ENCODE data around the gene PXYLP1.

PXYLP1 gene

DNA sequence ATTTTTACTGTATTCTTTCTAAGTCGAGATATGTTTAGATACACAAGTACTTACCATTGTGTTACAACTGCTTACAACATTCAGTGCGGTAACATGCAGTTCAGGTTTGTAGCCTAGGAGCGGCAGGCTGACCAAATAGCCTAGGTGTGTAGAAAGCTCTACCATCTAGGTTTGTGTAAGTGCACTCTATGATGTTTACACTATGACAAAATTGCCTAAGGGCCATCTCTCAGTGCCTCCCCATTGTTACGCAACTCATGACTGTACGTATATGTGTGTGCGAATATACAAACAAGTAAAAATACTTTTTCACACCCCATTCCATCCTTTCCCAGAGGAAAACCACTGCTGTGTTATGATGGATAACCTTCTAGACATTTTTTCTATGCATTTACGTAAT, 44.3 kb downstream of the PXYLP1 start:
- DNase-seq (ENCODE audit: low read depth), result no peak
- TF ChIP-seq, protein P1, sequence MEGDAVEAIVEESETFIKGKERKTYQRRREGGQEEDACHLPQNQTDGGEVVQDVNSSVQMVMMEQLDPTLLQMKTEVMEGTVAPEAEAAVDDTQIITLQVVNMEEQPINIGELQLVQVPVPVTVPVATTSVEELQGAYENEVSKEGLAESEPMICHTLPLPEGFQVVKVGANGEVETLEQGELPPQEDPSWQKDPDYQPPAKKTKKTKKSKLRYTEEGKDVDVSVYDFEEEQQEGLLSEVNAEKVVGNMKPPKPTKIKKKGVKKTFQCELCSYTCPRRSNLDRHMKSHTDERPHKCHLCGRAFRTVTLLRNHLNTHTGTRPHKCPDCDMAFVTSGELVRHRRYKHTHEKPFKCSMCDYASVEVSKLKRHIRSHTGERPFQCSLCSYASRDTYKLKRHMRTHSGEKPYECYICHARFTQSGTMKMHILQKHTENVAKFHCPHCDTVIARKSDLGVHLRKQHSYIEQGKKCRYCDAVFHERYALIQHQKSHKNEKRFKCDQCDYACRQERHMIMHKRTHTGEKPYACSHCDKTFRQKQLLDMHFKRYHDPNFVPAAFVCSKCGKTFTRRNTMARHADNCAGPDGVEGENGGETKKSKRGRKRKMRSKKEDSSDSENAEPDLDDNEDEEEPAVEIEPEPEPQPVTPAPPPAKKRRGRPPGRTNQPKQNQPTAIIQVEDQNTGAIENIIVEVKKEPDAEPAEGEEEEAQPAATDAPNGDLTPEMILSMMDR (IDR thresholded peaks at IDR 0.05; ENCODE audit: control insufficient read depth, insufficient read depth, low read depth, low read length, missing control alignments), result no peak
- no peak overlapping the region for H3K4me3 ChIP-seq (ENCODE audit: control insufficient read depth, low read depth, low read length)

DNA sequence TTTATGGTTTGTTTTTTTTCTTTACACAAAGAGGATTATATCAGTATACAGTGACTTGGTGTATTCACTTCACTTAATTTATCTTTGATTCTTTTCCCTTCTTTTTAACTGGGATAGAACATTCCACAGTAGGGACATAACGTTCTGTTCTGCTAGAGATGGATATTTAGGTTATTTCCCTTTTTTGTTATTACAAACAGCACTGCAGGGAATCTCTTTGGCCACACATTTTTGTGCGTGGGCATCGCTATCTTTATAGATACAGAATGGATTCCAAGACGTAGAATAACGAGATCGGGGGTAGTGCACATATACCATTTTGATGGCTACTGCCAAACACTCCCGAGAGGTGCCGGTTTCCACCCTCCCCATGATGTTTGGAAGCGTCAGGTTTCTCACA, 44.8 kb downstream of the PXYLP1 start:
- no peak overlapping the region for H3K4me3 ChIP-seq (ENCODE audit: control insufficient read depth, low read depth, low read length)
- no peak for DNase-seq (ENCODE audit: low read depth)
- TF ChIP-seq, protein P1 (IDR thresholded peaks at IDR 0.05; ENCODE audit: control insufficient read depth, insufficient read depth, low read depth, low read length, missing control alignments), result no peak

DNA sequence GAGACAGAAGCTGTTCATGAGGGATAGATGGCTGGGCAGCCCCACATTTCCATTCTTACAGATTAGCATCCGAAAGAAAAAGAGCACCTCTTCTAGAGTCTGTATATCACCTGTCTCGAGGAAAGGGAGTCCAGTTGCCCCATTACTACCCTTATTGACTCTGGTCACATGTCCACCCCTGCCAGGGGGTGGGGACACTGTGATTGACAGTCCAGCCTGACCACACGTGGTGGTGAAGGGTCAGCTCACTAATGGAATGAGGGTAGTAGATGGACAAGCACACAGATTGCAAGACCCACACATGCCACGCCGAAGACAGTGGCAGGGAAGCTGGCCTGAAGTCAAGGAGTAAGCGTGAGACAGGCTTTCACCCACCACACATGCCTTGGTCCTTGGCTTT, 45.8 kb downstream of the PXYLP1 start:
- TF ChIP-seq, protein P1 (IDR thresholded peaks at IDR 0.05; ENCODE audit: control insufficient read depth, insufficient read depth, low read depth, low read length, missing control alignments), result no peak
- no peak for DNase-seq (ENCODE audit: low read depth)
- H3K4me3 ChIP-seq (ENCODE audit: control insufficient read depth, low read depth, low read length), result no peak overlapping the region

DNA sequence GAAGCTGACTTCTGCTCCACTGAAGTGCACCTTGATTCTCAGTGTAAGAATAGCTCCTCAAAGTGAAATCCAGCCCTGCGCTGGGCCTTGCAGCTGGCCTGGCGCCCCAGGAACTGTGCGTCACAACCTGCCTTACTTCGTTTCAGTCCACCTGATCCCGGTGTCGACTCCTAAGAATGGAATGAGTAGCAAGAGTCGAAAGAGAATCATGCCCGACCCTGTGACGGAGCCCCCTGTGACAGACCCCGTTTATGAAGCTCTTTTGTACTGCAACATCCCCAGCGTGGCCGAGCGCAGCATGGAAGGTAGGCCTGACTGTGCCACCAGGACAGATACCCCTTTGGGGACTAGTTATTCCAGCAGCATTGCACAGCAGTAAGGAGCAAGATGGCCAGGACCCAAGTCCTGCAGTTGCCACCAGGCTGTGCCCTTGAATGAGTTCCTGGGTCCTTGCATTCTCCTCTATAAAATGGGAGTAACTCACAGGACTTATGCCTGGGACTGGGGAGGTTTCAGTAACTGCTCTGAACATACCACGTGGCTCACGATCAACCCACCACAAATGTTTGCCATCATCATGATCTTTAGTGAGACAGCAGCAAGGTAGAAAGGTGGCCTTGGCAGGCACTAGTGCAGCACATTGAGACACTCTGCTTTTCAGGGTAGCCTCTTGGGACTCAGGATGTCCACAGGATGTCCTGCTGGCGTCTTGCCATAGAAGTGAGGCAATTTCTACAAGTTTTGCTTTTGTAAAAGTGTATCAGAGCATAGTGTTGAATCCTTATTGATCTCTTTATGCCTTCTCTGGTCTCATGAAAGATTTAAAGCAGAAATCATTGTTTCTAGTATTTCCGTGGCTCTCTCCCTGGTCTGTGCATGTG, 46.8 kb downstream of the PXYLP1 start:
- DNase-seq (ENCODE audit: low read depth), result no peak
- TF ChIP-seq, protein P1 (IDR thresholded peaks at IDR 0.05; ENCODE audit: control insufficient read depth, insufficient read depth, low read depth, low read length, missing control alignments), result no peak
- no peak overlapping the region for H3K4me3 ChIP-seq (ENCODE audit: control insufficient read depth, low read depth, low read length)

DNA sequence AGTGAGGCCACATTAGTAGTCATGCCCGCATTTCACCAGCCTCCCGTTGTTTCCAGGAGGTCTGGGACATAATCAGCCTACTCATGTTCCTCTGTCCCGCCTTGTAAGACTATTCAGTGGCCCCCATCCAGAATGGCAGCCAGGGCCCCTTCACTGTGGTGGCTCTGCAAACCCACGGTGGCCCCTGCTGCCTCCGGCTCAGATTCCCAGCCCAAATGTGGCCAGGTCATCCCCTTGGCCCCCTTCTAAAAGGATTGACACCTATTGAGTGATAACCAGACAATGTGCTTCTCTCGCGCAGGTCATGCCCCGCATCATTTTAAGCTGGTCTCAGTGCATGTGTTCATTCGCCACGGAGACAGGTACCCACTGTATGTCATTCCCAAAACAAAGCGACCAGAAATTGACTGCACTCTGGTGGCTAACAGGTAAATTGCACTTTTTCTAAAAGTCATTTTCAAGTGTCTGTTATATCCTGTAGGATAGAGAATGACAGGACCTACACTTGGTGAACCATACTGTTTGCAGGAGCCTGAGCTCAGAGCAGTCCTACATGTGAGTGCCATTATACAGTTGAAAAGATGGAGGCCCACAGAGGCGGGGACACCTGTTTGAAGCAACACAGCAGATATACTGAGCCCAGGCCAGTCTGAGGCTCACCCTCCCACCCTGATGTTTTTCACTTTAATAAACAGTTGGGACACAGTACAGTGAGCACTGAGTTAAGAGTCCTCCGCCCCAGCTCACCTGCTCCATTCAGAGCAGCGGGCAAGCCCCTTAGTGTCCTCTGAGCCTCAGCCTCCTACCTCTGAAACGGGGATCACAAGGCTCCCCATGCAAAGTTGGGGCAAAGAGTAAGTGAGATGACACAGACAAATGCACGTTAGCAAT, 47.7 kb downstream of the PXYLP1 start:
- DNase-seq (ENCODE audit: low read depth), result no peak
- TF ChIP-seq, protein P1 (IDR thresholded peaks at IDR 0.05; ENCODE audit: control insufficient read depth, insufficient read depth, low read depth, low read length, missing control alignments), result peak; percentile 46
- H3K4me3 ChIP-seq (ENCODE audit: control insufficient read depth, low read depth, low read length), result no peak overlapping the region

DNA sequence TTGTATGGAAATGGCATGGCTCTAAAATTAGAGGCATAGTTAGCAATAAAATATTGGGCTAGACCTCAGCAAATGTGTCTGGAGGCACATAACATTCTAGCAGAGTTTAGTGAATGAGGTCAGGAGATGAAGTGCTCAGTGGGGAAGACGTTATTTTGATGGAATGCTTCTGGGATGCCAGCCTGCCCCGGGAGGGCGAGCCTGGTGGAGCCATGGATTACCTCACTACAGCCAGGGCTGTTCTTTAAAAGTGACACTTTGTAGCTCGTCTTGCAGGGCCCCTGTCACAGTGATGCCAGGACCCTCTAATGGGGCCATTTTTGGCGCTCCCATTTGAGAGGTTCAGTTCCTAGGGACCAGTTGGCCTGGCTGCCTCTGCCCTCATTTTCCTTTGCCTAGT, 48.5 kb downstream of the PXYLP1 start:
- no peak overlapping the region for H3K4me3 ChIP-seq (ENCODE audit: control insufficient read depth, low read depth, low read length)
- TF ChIP-seq, protein P1 (IDR thresholded peaks at IDR 0.05; ENCODE audit: control insufficient read depth, insufficient read depth, low read depth, low read length, missing control alignments), result no peak
- peak; percentile 50 for DNase-seq (ENCODE audit: low read depth)
